HUES6 (cell line): ENCODE results near the gene MRLN.
"Not testable (repeated sequence)": the region's sequence is repeated elsewhere in the genome, so short reads cannot be mapped to it uniquely, and the experiment has no call there.

Experiments
- H3K27ac ChIP-seq: 2 replicates; pipeline ENCODE4 v1.7.0; 2013; ENCODE audit warnings: low read depth, mild to moderate bottlenecking, low read length, inconsistent platforms
- H3K27me3 ChIP-seq: 2 replicates; pipeline ENCODE4 v1.6.1; 2013; ENCODE audit warnings: low read length; ENCODE audit not compliant: control insufficient read depth, insufficient read depth
- H3K36me3 ChIP-seq: 2 replicates; pipeline ENCODE4 v1.6.1; 2013; ENCODE audit warnings: low read length; ENCODE audit not compliant: control insufficient read depth, insufficient read depth
- H3K4me1 ChIP-seq: 2 replicates; pipeline ENCODE4 v1.6.1; 2013; ENCODE audit warnings: low read length; ENCODE audit not compliant: control insufficient read depth, insufficient read depth
- H3K4me3 ChIP-seq: 2 replicates; pipeline ENCODE4 v1.5.1; 2013; ENCODE audit warnings: low read depth, low read length
- H3K9ac ChIP-seq: one replicate; pipeline ENCODE4 v1.6.1; 2013; ENCODE audit warnings: mild to moderate bottlenecking, low read length
- H3K9me3 ChIP-seq: 2 replicates; pipeline ENCODE4 v1.6.1; 2013; ENCODE audit warnings: low read depth, low read length; ENCODE audit not compliant: control insufficient read depth, insufficient read depth

MRLN gene

DNA sequence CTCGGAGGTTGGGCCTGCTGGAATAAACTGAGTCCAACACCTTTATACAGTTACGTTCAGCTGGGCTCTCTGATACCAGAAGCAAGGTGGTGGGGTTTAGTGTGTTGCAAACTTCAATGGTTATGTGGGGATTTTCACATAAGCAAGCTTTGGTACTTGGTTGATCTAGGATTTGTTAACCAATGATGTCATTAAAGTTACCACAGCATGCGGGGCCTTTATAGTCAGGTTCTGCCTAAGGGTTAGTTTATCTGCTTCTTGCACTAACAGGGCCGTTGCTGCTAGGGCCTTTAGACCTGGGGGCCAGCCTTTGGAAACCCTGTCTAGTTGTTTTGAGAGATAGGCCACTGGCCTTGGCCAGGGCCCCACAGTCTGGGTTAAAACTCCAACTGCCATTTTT, 24.1 kb downstream of the MRLN start:
- not testable (repeated sequence) for H3K27ac ChIP-seq, H3K27me3 ChIP-seq, H3K4me1 ChIP-seq, H3K4me3 ChIP-seq, H3K9me3 ChIP-seq, H3K9ac ChIP-seq, H3K36me3 ChIP-seq

DNA sequence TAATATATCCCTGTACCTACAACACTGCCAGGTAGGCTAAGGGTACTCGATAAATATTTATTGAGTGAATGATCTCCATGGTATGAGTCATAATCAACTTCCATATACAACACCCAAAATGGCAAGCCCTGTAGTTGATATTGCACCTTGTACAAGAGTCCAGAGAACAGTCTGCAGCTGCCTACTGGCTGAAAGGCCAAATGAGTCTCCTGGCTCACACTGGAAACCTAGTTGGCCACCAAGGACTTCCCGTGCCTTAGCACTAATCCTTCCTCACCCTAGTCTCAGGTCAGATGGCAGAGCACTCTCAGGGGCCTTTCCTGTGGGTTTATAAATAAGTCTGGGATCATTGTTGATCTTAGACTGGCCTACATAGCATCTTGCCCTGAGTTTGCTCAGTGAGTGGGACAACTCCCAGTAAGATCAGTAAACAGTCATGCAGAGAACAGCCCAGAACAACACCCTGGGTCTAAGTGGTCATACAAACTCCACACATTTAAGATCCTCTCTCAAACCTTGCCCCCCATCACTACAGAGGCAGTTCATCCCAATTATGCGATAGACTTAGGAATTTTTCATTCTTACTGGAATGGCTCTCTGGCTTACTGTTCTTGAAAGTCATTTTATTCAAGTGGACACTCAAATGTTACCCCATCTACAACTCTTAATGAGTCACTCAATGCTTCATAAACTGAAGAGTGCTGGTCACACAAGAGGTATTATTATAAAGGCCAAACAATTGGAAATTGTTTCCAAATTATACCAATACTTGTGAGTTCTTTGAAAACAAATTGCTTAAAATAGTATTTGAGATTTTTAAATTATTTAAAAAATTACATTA, 28.9 kb downstream of the MRLN start:
- H3K36me3 ChIP-seq: no peaks in the 10 kb centered on the region
- H3K4me1 ChIP-seq: no peaks in the 10 kb centered on the region
- H3K27me3 ChIP-seq: no peaks in the 10 kb centered on the region
- no peak overlapping the region for H3K4me3 ChIP-seq
- H3K27ac ChIP-seq: no peak overlapping the region
- peaks cover 6% of the 10 kb centered on the region; the same call in 1 of the 2 replicates for H3K9me3 ChIP-seq
- no peak overlapping the region for H3K9ac ChIP-seq

DNA sequence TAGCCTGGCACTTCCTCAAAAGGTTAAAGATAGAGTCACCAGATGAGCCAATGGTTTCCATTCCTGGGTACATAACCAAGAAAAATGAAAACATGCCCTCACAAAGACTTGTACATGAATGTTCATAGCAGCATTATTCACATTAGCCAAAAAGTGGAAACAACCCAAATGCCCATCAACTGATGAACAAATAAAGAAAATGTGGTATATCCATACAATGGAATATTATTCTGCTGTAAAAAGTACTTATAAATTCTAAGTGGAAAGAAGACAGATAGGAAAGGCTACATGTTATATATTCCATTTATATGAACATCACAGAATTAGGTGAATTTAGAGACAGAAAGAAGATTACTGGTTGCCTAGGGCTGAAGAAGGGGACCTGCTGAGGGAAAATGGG, 32.9 kb downstream of the MRLN start:
- Histone ChIP-seq H3K4me3 (no peak overlapping the region), H3K4me1 (no peaks in the 10 kb centered on the region), H3K27ac (no peak overlapping the region), H3K9ac (no peak overlapping the region), H3K9me3 (peaks cover 6% of the 10 kb centered on the region; the same call in 1 of the 2 replicates), H3K36me3 (no peaks in the 10 kb centered on the region), H3K27me3 (no peaks in the 10 kb centered on the region)

DNA sequence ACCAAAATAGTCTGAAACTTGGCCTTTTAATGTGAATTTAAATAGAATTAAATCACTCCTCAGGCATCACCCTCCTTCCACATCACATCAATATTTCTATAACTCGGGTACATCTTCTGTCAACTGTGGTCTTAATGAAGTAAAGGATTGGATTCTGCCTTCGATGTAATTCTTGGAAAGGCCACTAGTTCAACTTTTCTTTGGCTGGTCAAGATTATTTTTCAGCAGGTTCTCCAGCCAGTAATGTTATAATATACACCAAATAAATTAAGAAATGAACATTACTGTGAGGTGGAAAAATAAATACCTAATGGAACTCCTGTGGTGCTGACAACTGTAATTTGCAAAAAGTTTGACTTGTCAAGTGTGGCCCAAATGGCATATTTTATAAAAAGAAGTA, 33.9 kb downstream of the MRLN start:
- Histone ChIP-seq H3K27me3 (no peaks in the 10 kb centered on the region), H3K27ac (no peak overlapping the region), H3K9me3 (peaks cover 6% of the 10 kb centered on the region; the same call in 1 of the 2 replicates), H3K4me1 (no peaks in the 10 kb centered on the region), H3K36me3 (no peaks in the 10 kb centered on the region), H3K9ac (no peak overlapping the region), H3K4me3 (no peak overlapping the region)

DNA sequence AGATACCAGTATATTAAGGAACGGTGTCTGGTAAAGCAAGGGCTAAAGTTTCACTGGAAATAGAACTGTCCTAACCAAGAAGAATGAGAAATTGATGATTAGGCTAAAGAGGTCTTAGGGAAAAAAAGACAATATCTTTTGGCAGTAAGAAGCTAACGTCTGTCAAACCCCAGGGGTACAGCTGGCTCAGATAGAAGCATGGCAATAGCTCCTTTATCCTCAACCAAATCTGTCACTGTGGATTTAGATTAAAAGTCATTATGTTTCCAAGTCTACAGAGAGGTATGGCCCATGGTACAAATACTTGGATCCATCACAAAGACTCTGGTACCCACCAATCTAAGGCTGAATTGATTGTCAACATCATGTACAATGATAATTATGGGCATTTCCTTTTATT, 35.0 kb downstream of the MRLN start:
- H3K4me3 ChIP-seq: no peak overlapping the region
- peaks cover 6% of the 10 kb centered on the region; the same call in 1 of the 2 replicates for H3K9me3 ChIP-seq
- H3K36me3 ChIP-seq: no peaks in the 10 kb centered on the region
- no peaks in the 10 kb centered on the region for H3K4me1 ChIP-seq
- H3K9ac ChIP-seq: no peak overlapping the region
- no peaks in the 10 kb centered on the region for H3K27me3 ChIP-seq
- no peak overlapping the region for H3K27ac ChIP-seq

DNA sequence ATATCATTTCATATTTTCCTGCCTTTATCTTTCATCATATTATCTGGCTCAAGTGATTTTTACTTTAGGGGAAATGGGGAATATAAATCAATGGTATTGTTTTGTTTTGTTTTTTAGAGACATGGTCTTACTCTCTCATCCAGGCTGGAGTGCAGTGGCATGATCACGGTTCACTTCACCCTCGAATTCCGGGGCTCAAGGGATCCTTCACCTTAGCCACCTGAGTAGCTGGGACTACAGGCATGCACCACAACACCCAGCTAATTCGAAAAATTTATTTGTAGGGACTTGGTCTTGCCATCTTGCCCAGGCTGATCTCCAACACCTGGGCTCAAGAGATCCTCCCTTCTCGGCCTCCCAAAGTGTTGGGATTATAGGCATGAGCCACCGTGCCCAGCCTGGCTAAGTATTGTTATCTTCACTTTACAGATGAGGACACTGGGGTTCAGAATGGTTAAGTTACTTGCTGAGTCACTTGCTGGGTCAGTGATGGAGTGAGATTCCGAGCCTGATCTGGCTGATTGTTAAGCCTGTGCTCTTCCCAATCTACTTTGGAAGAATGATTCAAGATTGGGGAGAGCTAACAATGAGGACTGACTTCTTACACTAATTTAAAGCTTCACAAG, 39.9 kb downstream of the MRLN start:
- Histone ChIP-seq H3K36me3 (no peaks in the 10 kb centered on the region), H3K4me3 (no peak overlapping the region), H3K27me3 (peaks cover 33% of the 10 kb centered on the region), H3K9me3 (no peaks in the 10 kb centered on the region), H3K4me1 (0 out of 2 replicates have a peak, but pooled peaks cover 9% of the 10 kb centered on the region), H3K27ac (no peak overlapping the region), H3K9ac (no peak overlapping the region)

DNA sequence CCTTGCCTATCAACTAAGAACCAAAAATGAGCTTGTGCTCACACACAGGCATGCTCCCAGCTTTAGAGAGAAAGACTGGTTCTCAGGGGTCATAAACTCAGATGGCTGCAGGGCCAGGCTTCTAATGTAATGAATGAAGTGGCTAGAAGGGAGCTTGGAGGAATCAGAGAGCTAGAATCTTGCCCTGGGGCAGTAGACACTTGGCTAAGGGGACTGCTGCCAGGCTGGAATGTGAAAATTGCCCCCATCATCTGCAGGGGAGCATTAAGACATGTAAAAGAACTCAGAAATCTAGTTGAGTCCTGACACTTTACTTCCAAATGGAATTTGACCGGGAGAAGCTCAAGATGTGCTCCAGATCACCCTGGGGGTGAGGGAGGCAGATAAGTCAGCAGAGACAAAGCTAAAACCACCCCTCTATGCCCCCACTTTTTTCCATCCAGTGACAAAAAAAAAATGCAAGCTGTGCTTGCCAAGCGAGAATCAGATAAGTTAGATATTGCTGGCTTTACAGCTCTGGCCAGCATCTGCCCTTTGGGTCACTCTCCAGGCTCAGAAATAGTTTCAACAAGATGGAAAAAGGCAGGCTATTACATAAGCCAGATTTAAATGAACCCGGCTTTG, 41.3 kb downstream of the MRLN start:
- peaks cover 42% of the 10 kb centered on the region for H3K27me3 ChIP-seq
- no peak overlapping the region for H3K9ac ChIP-seq
- H3K9me3 ChIP-seq: no peaks in the 10 kb centered on the region
- no peak overlapping the region for H3K4me3 ChIP-seq
- no peak overlapping the region for H3K27ac ChIP-seq
- 0 out of 2 replicates have a peak, but pooled peaks cover 12% of the 10 kb centered on the region for H3K4me1 ChIP-seq
- H3K36me3 ChIP-seq: no peaks in the 10 kb centered on the region

DNA sequence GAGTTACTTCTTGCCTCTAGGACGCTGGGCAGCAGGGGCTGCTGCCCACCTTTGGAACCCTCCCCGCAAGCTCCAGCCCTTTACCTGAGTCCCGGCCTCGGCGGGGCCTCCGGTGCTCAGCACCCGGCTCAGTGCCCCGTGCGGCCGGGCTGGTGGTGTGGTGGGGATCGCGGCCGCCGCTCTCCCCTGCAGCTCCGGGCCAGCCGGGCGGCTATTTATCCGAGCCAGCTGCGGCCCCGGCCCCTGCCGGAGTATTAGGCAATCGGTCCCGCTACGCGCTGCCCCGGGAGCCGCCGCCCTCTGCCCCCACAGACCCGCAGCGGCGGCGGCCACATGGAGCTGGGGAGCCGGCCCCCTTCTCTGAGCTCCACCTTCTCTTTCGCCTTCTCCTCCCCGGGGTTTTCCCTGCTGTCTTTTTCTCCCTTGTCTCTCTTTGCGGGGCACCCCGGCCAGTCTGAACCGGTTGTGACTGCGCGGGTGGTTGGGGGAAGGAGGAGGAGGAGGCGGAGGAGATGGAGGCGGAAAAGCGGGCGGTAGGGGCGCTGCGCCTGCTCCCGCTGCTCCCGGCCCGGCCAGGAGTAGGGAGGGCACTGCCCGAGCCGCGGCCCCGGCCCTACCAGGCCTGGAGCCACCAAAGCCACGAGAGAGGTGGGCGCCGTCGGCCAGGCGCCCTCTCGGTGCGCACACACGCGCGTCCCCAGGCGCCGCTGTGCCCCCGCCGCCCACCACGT, 43.7 kb downstream of the MRLN start, which contains the start of gene SLC16A9:
SLC16A9 (minus strand) TSS at position 456 of the 731 bp plus-strand sequence. CDS start 25,559 bp downstream, outside the sequence.
- Histone ChIP-seq H3K27ac (0 out of 2 replicates have a peak within 1 kb of the TSS, but pooled peaks have one; percentile 30), H3K36me3 (no peaks in the 10 kb centered on the region), H3K27me3 (peaks cover 42% of the 10 kb centered on the region), H3K4me1 (peaks cover 17% of the 10 kb centered on the region; the same call in 1 of the 2 replicates), H3K9me3 (no peaks in the 10 kb centered on the region), H3K4me3 (peak within 1 kb of the TSS; percentile 76), H3K9ac (peak within 1 kb of the TSS; percentile 61)

DNA sequence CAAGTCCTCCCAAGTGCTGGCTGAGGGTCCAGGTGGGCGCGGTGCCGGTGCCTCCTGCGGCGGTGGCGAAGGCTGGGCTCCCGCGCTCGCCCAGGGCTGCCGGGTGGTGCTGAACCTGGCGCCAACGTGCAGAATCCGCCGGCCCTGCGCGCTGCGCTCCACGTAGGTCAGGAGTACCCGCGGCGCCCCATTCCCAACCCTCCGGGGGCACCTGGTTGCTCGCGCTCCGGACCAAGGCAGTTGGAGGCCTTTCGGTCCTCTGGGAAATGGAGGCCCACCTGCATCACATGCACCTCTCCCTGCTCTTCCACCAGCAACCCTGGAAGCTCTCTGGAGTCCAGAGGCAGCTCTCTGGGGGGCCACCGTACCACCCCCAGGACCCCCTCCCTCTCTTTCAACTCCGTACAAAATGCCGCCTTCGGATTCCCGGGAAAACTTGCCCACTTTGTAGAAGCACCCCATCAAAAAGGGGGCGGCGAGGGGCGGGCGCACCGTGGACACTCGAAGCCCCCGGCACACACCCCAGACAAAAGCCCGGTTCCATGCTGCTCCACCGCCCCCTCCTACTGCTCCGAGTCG, 44.4 kb downstream of the MRLN start:
- 0 out of 2 replicates have a peak overlapping the region, but pooled peaks have one; percentile 30 for H3K27ac ChIP-seq
- peak overlapping the region; percentile 76 for H3K4me3 ChIP-seq
- peak overlapping the region; percentile 61 for H3K9ac ChIP-seq

More for the DNA sequence above, 44.4 kb downstream of the MRLN start:
- H3K4me1 ChIP-seq: peaks cover 17% of the 10 kb centered on the region; the same call in 1 of the 2 replicates
- H3K9me3 ChIP-seq: no peaks in the 10 kb centered on the region
- H3K27me3 ChIP-seq: peaks cover 42% of the 10 kb centered on the region
- no peaks in the 10 kb centered on the region for H3K36me3 ChIP-seq
